ENCODE measurements around the gene KLHDC4.
"Not testable (repeated sequence)": the region's sequence is repeated elsewhere in the genome, so short reads cannot be mapped to it uniquely, and the experiment has no call there.

The KLHDC4 gene

DNA sequence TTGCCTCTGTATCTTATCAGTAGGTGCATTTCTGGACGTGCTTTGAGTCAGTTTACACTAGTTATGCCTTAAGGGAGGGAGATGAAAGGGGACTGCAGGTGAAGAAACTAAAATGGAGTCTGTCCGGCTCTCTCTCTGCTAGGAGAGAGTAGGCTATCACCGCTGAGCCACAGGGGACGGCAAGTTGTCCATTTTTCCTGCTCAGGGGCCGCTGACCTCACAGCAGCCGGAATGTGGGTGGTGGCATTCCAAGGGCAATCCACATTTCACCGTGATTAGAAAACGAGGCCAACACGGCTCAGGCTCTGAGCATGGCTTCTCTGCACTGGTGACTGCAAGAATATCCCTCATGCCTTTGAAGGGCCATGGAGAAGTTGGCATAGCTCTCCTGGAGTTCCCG, 19.0 kb upstream of the KLHDC4 start:
- no peak for TF ChIP-seq CTCF (IDR thresholded peaks at IDR 0.05; ENCODE audit: low read depth, low read length)
- in situ Hi-C loops (cut with HindIII; ENCODE audit: low sequenced_read_pairs): no loop called here
- H3K4me3 ChIP-seq (ENCODE audit: low read depth, low read length): no peak overlapping the region
- DNase-seq (ENCODE audit: low read depth, low spot score): no peak

DNA sequence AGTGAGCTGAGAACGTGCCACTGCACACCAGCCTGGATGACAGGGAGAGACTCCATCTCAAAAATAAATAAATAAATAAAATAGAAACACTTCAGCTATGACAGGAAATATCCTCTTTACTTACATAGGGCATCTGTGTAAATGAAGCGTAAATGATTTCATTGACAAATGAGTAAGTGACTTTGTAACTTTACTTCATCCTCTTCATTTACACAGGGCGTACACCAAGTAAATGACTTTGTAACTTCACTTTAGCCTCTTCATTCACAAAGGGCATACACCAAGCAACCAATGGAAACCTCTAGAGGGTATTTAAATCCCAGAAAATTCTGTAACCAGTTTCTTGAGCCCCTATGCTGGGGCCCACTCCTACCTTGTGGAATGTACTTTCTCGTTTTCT, 16.2 kb upstream of the KLHDC4 start:
- in situ Hi-C loops (cut with HindIII; ENCODE audit: low sequenced_read_pairs): no loop called here
- TF ChIP-seq CTCF (IDR thresholded peaks at IDR 0.05; ENCODE audit: low read depth, low read length): no peak
- no peak for DNase-seq (ENCODE audit: low read depth, low spot score)
- H3K4me3 ChIP-seq (ENCODE audit: low read depth, low read length): no peak overlapping the region

DNA sequence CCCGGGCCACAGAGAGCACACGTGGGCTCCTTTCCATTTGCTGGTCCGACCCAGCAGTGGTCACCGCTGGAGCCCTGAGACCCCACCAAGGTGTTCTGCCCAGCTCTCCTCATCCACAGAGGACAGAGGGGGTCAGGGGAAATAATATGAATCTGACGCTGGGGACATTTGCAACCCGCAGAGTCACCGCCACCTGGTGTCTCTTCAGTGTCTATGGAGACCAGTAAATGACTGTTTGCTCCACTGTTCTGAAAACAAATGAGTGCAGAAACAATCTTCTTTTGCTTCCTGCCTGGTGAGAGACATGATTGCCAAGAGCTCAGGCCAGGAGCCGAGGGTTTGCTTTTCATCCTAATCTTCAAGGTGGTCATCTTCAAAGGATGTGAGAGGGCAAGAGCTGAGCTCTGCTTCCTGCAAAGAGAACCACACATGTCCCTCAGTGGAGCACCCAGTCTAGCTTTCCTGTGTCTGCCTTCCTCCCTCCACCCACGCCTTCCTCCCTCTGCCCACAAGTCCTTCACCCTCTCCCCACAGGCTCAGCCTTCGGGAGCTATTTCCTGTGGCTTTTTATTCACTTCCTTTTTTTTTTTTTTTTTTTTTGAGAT, 14.7 kb upstream of the KLHDC4 start:
- DNase-seq (ENCODE audit: low read depth, low spot score): no peak
- no peak overlapping the region for H3K4me3 ChIP-seq (ENCODE audit: low read depth, low read length)
- TF ChIP-seq CTCF (IDR thresholded peaks at IDR 0.05; ENCODE audit: low read depth, low read length): no peak
- in situ Hi-C loops (cut with HindIII; ENCODE audit: low sequenced_read_pairs): no loop called here

DNA sequence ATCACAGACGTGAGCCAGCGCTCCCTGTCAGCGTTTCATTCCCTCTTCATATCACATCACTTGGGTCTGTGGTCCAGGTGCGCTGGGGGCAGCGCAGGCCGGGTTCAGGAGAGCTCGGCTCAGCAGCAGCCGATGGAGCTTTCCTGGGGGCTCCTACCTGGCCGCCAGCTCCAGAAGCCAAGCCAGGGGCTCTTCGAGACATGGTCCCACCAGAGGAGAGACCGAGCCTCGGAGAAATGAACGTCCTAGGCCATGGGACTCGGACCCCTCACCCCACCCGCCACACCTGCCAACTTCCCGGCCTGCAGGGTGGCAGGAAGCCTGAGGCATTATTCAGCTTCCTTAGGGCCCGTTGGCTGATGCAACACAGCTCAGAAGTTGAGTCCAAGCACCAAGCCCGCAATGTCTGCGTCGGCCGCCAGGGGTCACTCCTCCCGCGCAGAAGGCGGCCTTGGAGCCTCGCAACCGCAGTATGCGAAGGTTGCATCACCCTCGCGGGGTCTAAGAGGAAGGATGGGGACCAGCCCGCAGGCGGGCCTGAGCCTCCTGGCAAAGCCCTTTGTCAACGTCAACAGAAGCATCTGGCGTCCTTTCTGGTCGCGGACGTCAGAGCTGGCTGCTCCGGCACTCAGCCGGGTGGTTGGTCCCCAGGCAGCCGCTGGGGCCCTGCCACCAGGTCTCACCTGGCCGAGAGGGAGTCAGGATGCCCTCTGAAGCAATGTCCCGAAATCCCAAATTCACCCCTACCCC, 13.2 kb upstream of the KLHDC4 start:
- in situ Hi-C loops (cut with HindIII; ENCODE audit: low sequenced_read_pairs): no loop called here
- TF ChIP-seq CTCF (IDR thresholded peaks at IDR 0.05; ENCODE audit: low read depth, low read length): peak; percentile 95
- DNase-seq (ENCODE audit: low read depth, low spot score): peak; percentile 96
- no peak overlapping the region for H3K4me3 ChIP-seq (ENCODE audit: low read depth, low read length)

DNA sequence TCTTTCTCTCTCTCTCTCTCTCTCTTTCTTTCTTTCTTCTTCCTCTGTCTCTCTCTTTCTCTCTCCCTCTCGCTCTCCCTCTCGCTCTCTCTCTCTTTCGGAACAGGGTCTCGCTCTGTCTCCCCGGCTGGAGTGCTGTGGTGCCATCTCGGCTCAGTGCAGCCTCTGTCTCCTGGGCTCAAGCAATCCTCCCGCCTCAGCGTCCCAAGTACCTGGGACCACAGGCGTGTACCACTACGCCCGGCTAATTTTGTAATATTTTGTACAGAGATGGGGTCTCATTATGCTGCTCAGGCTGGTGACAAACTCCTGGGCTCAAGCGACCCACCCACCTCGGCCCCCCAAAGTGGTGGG, 12.7 kb upstream of the KLHDC4 start:
- in situ Hi-C loops (cut with HindIII; ENCODE audit: low sequenced_read_pairs): no loop called here
- DNase-seq (ENCODE audit: low read depth, low spot score): no peak
- H3K4me3 ChIP-seq (ENCODE audit: low read depth, low read length): no peak overlapping the region
- TF ChIP-seq CTCF (IDR thresholded peaks at IDR 0.05; ENCODE audit: low read depth, low read length): no peak

- in situ Hi-C loops (cut with HindIII; ENCODE audit: low sequenced_read_pairs); H3K4me3 ChIP-seq (ENCODE audit: low read depth, low read length); DNase-seq (ENCODE audit: low read depth, low spot score): not testable (repeated sequence)
These were observed 8.1 kb upstream of the KLHDC4 start for GRCh38 chr16:87773836-87774235.

DNA sequence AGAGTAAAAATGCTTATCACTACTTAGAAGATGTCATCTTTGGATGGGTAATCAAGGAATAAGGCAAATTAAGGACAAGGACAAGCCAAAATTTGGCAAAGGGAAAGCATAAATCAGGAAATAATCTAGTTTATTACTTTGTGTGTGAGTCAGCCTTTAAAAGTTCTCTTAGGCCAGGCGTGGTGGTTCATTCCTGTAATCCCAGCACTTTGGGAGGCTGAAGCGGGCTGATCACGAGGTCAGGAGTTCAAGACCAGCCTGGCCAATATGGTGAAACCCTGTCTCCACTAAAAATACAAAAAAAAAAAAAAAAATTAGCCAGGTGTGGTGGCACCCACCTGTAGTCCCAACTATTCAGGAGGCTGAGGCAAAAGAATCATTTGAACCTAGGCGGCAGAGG, 1.7 kb upstream of the KLHDC4 start:
- in situ Hi-C loops (cut with HindIII; ENCODE audit: low sequenced_read_pairs); H3K4me3 ChIP-seq (ENCODE audit: low read depth, low read length); DNase-seq (ENCODE audit: low read depth, low spot score): not testable (repeated sequence)

- H3K4me3 ChIP-seq (ENCODE audit: low read depth, low read length): peak overlapping the region; percentile 69
- no peak for DNase-seq (ENCODE audit: low read depth, low spot score)
- in situ Hi-C loops (cut with HindIII; ENCODE audit: low sequenced_read_pairs): no loop called here
- no peak for TF ChIP-seq CTCF (IDR thresholded peaks at IDR 0.05; ENCODE audit: low read depth, low read length)
These were observed 655 bp upstream of the KLHDC4 start for GRCh38 chr16:87766485-87766797.

Data from astrocyte of the spinal cord (primary cell).